ENCODE results near the gene PRKG1.
A peak's percentile ranks its signal among the peaks of the same experiment; 100 is the strongest.

Gene PRKG1

GRCh38 chr10:51675088-51675487 lies 600.8 kb downstream of the PRKG1 start:
- H2BK120ac ChIP-seq (ENCODE audit: insufficient read depth, low read length, poor library complexity), result no peak overlapping the region
- no peak overlapping the region for H2AFZ ChIP-seq (ENCODE audit: insufficient read depth, low read length, poor library complexity)
- H3K4me1 ChIP-seq (ENCODE audit: control insufficient read depth in 1 of 2, insufficient read depth in 2 of 2, low read length in 2 of 2), result no peaks in the 10 kb centered on the region
- no peak overlapping the region for H3K27ac ChIP-seq (ENCODE audit: low read depth, low read length)
- H3K9ac ChIP-seq (ENCODE audit: low read length), result no peak overlapping the region
- H3K23ac ChIP-seq (ENCODE audit: low read length), result no peak overlapping the region
- H3K36me3 ChIP-seq (ENCODE audit: control insufficient read depth in 1 of 2, insufficient read depth in 2 of 2, low read length in 2 of 2), result no peaks in the 10 kb centered on the region
- H2BK5ac ChIP-seq (ENCODE audit: low read depth, low read length, poor library complexity), result no peak overlapping the region
- H4K8ac ChIP-seq (ENCODE audit: low read depth, low read length), result no peak overlapping the region
- no peak overlapping the region for H3K18ac ChIP-seq (ENCODE audit: low read length)
- no peak overlapping the region for H4K12ac ChIP-seq (ENCODE audit: low read depth, low read length)
- H3K27me3 ChIP-seq (ENCODE audit: insufficient read depth, low read length), result no peaks in the 10 kb centered on the region
- no peak overlapping the region for H3K4me2 ChIP-seq (ENCODE audit: low read length)
- no peaks in the 10 kb centered on the region for H3K79me1 ChIP-seq (ENCODE audit: low read length)
- no peak overlapping the region for H3K4me3 ChIP-seq (ENCODE audit: low read depth, low read length)
- H3K14ac ChIP-seq (ENCODE audit: low read length), result no peak overlapping the region
- peak in 1 of 2 donors; percentile 17 for DNase-seq
- H2BK12ac ChIP-seq (ENCODE audit: low read length), result no peak overlapping the region
- H3K9me3 ChIP-seq (ENCODE audit: insufficient read depth, low read depth, low read length), result no peaks in the 10 kb centered on the region
- no peak overlapping the region for H3K4ac ChIP-seq (ENCODE audit: low read depth, low read length)
- no peak overlapping the region for H2AK5ac ChIP-seq (ENCODE audit: low read length)
- no peak overlapping the region for H4K91ac ChIP-seq (ENCODE audit: low read depth, low read length)
- no peaks in the 10 kb centered on the region for H3K79me2 ChIP-seq (ENCODE audit: control insufficient read depth, insufficient read depth, low read length, poor library complexity)

- WGBS (ENCODE audit: extremely low coverage, insufficient coverage, insufficient read length), result no CpG with 5 or more reads among the region's 6 CpGs
- Histone ChIP-seq H2AK5ac (ENCODE audit: low read length) (no peak overlapping the region), H3K4ac (ENCODE audit: low read depth, low read length) (no peak overlapping the region), H2AFZ (ENCODE audit: insufficient read depth, low read length, poor library complexity) (no peak overlapping the region), H3K27me3 (ENCODE audit: insufficient read depth, low read length) (no peaks in the 10 kb centered on the region), H4K8ac (ENCODE audit: low read depth, low read length) (no peak overlapping the region), H3K4me2 (ENCODE audit: low read length) (no peak overlapping the region), H3K23ac (ENCODE audit: low read length) (no peak overlapping the region), H2BK5ac (ENCODE audit: low read depth, low read length, poor library complexity) (no peak overlapping the region), H3K9me3 (ENCODE audit: insufficient read depth, low read depth, low read length) (no peaks in the 10 kb centered on the region), H4K12ac (ENCODE audit: low read depth, low read length) (no peak overlapping the region), H3K4me1 (ENCODE audit: control insufficient read depth in 1 of 2, insufficient read depth in 2 of 2, low read length in 2 of 2) (no peaks in the 10 kb centered on the region), H2BK12ac (ENCODE audit: low read length) (no peak overlapping the region), H3K79me2 (ENCODE audit: control insufficient read depth, insufficient read depth, low read length, poor library complexity) (no peaks in the 10 kb centered on the region), H3K18ac (ENCODE audit: low read length) (no peak overlapping the region), H3K36me3 (ENCODE audit: control insufficient read depth in 1 of 2, insufficient read depth in 2 of 2, low read length in 2 of 2) (no peaks in the 10 kb centered on the region), H3K4me3 (ENCODE audit: low read depth, low read length) (no peak overlapping the region), H2BK120ac (ENCODE audit: insufficient read depth, low read length, poor library complexity) (no peak overlapping the region), H3K9ac (ENCODE audit: low read length) (no peak overlapping the region), H4K91ac (ENCODE audit: low read depth, low read length) (no peak overlapping the region), H3K14ac (ENCODE audit: low read length) (no peak overlapping the region), H3K27ac (ENCODE audit: low read depth, low read length) (no peak overlapping the region), H3K79me1 (ENCODE audit: low read length) (no peaks in the 10 kb centered on the region)
- DNase-seq, result no peak
Measured at GRCh38 chr10:51679841-51680240, 605.6 kb downstream of the PRKG1 start.

- Histone ChIP-seq H3K27ac (ENCODE audit: low read depth, low read length) (no peak overlapping the region), H4K8ac (ENCODE audit: low read depth, low read length) (no peak overlapping the region), H3K9me3 (ENCODE audit: insufficient read depth, low read depth, low read length) (no peaks in the 10 kb centered on the region), H3K36me3 (ENCODE audit: control insufficient read depth in 1 of 2, insufficient read depth in 2 of 2, low read length in 2 of 2) (no peaks in the 10 kb centered on the region), H2BK120ac (ENCODE audit: insufficient read depth, low read length, poor library complexity) (no peak overlapping the region), H3K18ac (ENCODE audit: low read length) (no peak overlapping the region), H3K23ac (ENCODE audit: low read length) (no peak overlapping the region), H3K14ac (ENCODE audit: low read length) (no peak overlapping the region), H2AFZ (ENCODE audit: insufficient read depth, low read length, poor library complexity) (no peak overlapping the region), H2AK5ac (ENCODE audit: low read length) (no peak overlapping the region), H2BK5ac (ENCODE audit: low read depth, low read length, poor library complexity) (no peak overlapping the region), H4K91ac (ENCODE audit: low read depth, low read length) (no peak overlapping the region), H2BK12ac (ENCODE audit: low read length) (no peak overlapping the region), H3K27me3 (ENCODE audit: insufficient read depth, low read length) (no peaks in the 10 kb centered on the region), H3K4me2 (ENCODE audit: low read length) (no peak overlapping the region), H3K79me2 (ENCODE audit: control insufficient read depth, insufficient read depth, low read length, poor library complexity) (no peaks in the 10 kb centered on the region), H3K4me1 (ENCODE audit: control insufficient read depth in 1 of 2, insufficient read depth in 2 of 2, low read length in 2 of 2) (no peaks in the 10 kb centered on the region), H3K4me3 (ENCODE audit: low read depth, low read length) (no peak overlapping the region), H3K9ac (ENCODE audit: low read length) (no peak overlapping the region), H4K12ac (ENCODE audit: low read depth, low read length) (no peak overlapping the region), H3K79me1 (ENCODE audit: low read length) (no peaks in the 10 kb centered on the region), H3K4ac (ENCODE audit: low read depth, low read length) (no peak overlapping the region)
- WGBS (ENCODE audit: extremely low coverage, insufficient coverage, insufficient read length), result no CpG with 5 or more reads among the region's 4 CpGs
- DNase-seq, result no peak
Measured at GRCh38 chr10:51683031-51683691, 608.9 kb downstream of the PRKG1 start.

- no peak for DNase-seq
- H3K4me3 ChIP-seq (ENCODE audit: low read depth, low read length), result no peak overlapping the region
- no peaks in the 10 kb centered on the region for H3K27me3 ChIP-seq (ENCODE audit: insufficient read depth, low read length)
- H2BK120ac ChIP-seq (ENCODE audit: insufficient read depth, low read length, poor library complexity), result no peak overlapping the region
- no peaks in the 10 kb centered on the region for H3K9me3 ChIP-seq (ENCODE audit: insufficient read depth, low read depth, low read length)
- H2AFZ ChIP-seq (ENCODE audit: insufficient read depth, low read length, poor library complexity), result no peak overlapping the region
- no peak overlapping the region for H4K12ac ChIP-seq (ENCODE audit: low read depth, low read length)
- no peak overlapping the region for H3K9ac ChIP-seq (ENCODE audit: low read length)
- no peak overlapping the region for H3K27ac ChIP-seq (ENCODE audit: low read depth, low read length)
- H4K91ac ChIP-seq (ENCODE audit: low read depth, low read length), result no peak overlapping the region
- H3K4me1 ChIP-seq (ENCODE audit: control insufficient read depth in 1 of 2, insufficient read depth in 2 of 2, low read length in 2 of 2), result no peaks in the 10 kb centered on the region
- H2BK5ac ChIP-seq (ENCODE audit: low read depth, low read length, poor library complexity), result no peak overlapping the region
- H3K79me2 ChIP-seq (ENCODE audit: control insufficient read depth, insufficient read depth, low read length, poor library complexity), result no peaks in the 10 kb centered on the region
- no peaks in the 10 kb centered on the region for H3K79me1 ChIP-seq (ENCODE audit: low read length)
- H3K4me2 ChIP-seq (ENCODE audit: low read length), result no peak overlapping the region
- no peak overlapping the region for H2AK5ac ChIP-seq (ENCODE audit: low read length)
- H3K4ac ChIP-seq (ENCODE audit: low read depth, low read length), result no peak overlapping the region
- H4K8ac ChIP-seq (ENCODE audit: low read depth, low read length), result no peak overlapping the region
- H3K14ac ChIP-seq (ENCODE audit: low read length), result no peak overlapping the region
- no peaks in the 10 kb centered on the region for H3K36me3 ChIP-seq (ENCODE audit: control insufficient read depth in 1 of 2, insufficient read depth in 2 of 2, low read length in 2 of 2)
- no peak overlapping the region for H2BK12ac ChIP-seq (ENCODE audit: low read length)
- no peak overlapping the region for H3K23ac ChIP-seq (ENCODE audit: low read length)
- no peak overlapping the region for H3K18ac ChIP-seq (ENCODE audit: low read length)
- WGBS (ENCODE audit: extremely low coverage, insufficient coverage, insufficient read length), result no CpG with 5 or more reads among the region's 2 CpGs
Measured at GRCh38 chr10:51685768-51686167, 611.5 kb downstream of the PRKG1 start.

Measured in trophoblast cell (in vitro differentiated cells and primary cell).